H9 (cell line): Measurements from ENCODE around the gene ASPG. TPM values are rescaled to one million over a fixed set of nuclear protein-coding genes. Genes with fewer than 3 reads are reported as not detected.

ENCODE experiments used
- DNase-seq: peaks from one replicate; pipeline ENCODE4 v3.0.0-alpha.2; 2017
- H2AFZ ChIP-seq: one replicate; pipeline ENCODE4 v1.6.1; 2013; ENCODE audit warnings: mild to moderate bottlenecking, low read length, control low read depth, moderate library complexity
- H2AK5ac ChIP-seq: 2 replicates; pipeline ENCODE4 v1.6.1; 2013; ENCODE audit warnings: low read length, control low read depth, mixed read lengths; ENCODE audit not compliant: insufficient read length
- H2BK120ac ChIP-seq: one replicate; pipeline ENCODE4 v1.6.1; 2013; ENCODE audit warnings: low read depth, mild to moderate bottlenecking, low read length, control low read depth, inconsistent platforms; ENCODE audit not compliant: poor library complexity, severe bottlenecking
- H2BK12ac ChIP-seq: 2 replicates; pipeline ENCODE4 v1.6.1; 2013; ENCODE audit warnings: low read length, control low read depth, mixed read lengths, low read depth; ENCODE audit not compliant: insufficient read length
- H2BK15ac ChIP-seq: 2 replicates; pipeline ENCODE4 v1.6.1; 2013; ENCODE audit warnings: low read depth, low read length, control low read depth
- H2BK20ac ChIP-seq: one replicate; pipeline ENCODE4 v1.6.1; 2013; ENCODE audit warnings: low read depth, mild to moderate bottlenecking, low read length, control low read depth, inconsistent platforms; ENCODE audit not compliant: poor library complexity, severe bottlenecking
- H2BK5ac ChIP-seq: 2 replicates; pipeline ENCODE4 v1.6.1; 2013; ENCODE audit warnings: low read length, control low read depth, mixed read lengths; ENCODE audit not compliant: insufficient read length
- H3K14ac ChIP-seq: 2 replicates; pipeline ENCODE4 v1.6.1; 2013; ENCODE audit warnings: low read length, control low read depth; ENCODE audit not compliant: insufficient read depth
- H3K18ac ChIP-seq: 2 replicates; pipeline ENCODE4 v1.6.1; 2013; ENCODE audit warnings: low read depth, mild to moderate bottlenecking, mixed read lengths, low read length, control low read depth; ENCODE audit not compliant: insufficient read length
- H3K23ac ChIP-seq: 2 replicates; pipeline ENCODE4 v1.6.1; 2013; ENCODE audit warnings: low read length, control low read depth, mixed read lengths, low read depth; ENCODE audit not compliant: insufficient read length
- H3K23me2 ChIP-seq: 2 replicates; pipeline ENCODE4 v1.6.1; 2013; ENCODE audit warnings: low read depth, mild to moderate bottlenecking, mixed read lengths, low read length, control low read depth; ENCODE audit not compliant: insufficient read length, poor library complexity, severe bottlenecking
- H3K27ac ChIP-seq: 2 replicates; pipeline ENCODE4 v1.5.1; 2013; ENCODE audit warnings: low read length, control low read depth, mixed read lengths, low read depth; ENCODE audit not compliant: insufficient read length
- H3K27me3 ChIP-seq: 2 replicates; pipeline ENCODE4 v1.6.1; 2013; ENCODE audit warnings: low read length, control low read depth, inconsistent platforms; ENCODE audit not compliant: insufficient read depth
- H3K4ac ChIP-seq: 2 replicates; pipeline ENCODE4 v1.6.1; 2013; ENCODE audit warnings: low read depth, mild to moderate bottlenecking, control low read depth, inconsistent platforms, low read length, moderate library complexity
- H3K4me1 ChIP-seq: 2 replicates; pipeline ENCODE4 v1.6.1; 2013; ENCODE audit warnings: low read length, control low read depth, inconsistent platforms; ENCODE audit not compliant: insufficient read depth
- H3K4me2 ChIP-seq: 2 replicates; pipeline ENCODE4 v1.6.1; 2013; ENCODE audit warnings: low read length, control low read depth, mixed read lengths; ENCODE audit not compliant: insufficient read length, insufficient read depth
- H3K56ac ChIP-seq: 2 replicates; pipeline ENCODE4 v1.6.1; 2013; ENCODE audit warnings: low read depth, mild to moderate bottlenecking, mixed read lengths, low read length, control low read depth; ENCODE audit not compliant: insufficient read length
- H3K79me1 ChIP-seq: 2 replicates; pipeline ENCODE4 v1.6.1; 2013; ENCODE audit warnings: low read depth, mild to moderate bottlenecking, moderate library complexity, low read length, control low read depth, inconsistent platforms; ENCODE audit not compliant: insufficient read depth, poor library complexity, severe bottlenecking
- H3K79me2 ChIP-seq: 2 replicates; pipeline ENCODE4 v1.6.1; 2013; ENCODE audit warnings: low read length, control low read depth, inconsistent platforms; ENCODE audit not compliant: insufficient read depth
- H3K9ac ChIP-seq: 2 replicates; pipeline ENCODE4 v1.6.1; 2013; ENCODE audit warnings: low read length, control low read depth, mixed read lengths; ENCODE audit not compliant: insufficient read length; ENCODE audit errors: extremely low read depth
- H3K9me3 ChIP-seq: one replicate; pipeline ENCODE4 v1.6.1; 2013; ENCODE audit warnings: low read depth, low read length, inconsistent platforms; ENCODE audit not compliant: control insufficient read depth
- H3T11ph ChIP-seq: one replicate; pipeline ENCODE4 v1.6.1; 2013; ENCODE audit warnings: mild to moderate bottlenecking, low read length, control low read depth, inconsistent platforms
- H4K20me1 ChIP-seq: one replicate; pipeline ENCODE4 v1.6.1; 2013; ENCODE audit not compliant: control insufficient read depth, insufficient read length, insufficient read depth
- H4K5ac ChIP-seq: 2 replicates; pipeline ENCODE4 v1.6.1; 2013; ENCODE audit warnings: low read depth, mild to moderate bottlenecking, mixed read lengths, low read length, control low read depth; ENCODE audit not compliant: insufficient read length
- H4K8ac ChIP-seq: replicated peaks from 2 replicates; pipeline ENCODE4 v1.6.1; 2013; ENCODE audit warnings: low read length, control low read depth, mixed read lengths, low read depth; ENCODE audit not compliant: insufficient read length
- H4K91ac ChIP-seq: 2 replicates; pipeline ENCODE4 v1.6.1; 2013; ENCODE audit warnings: low read depth, mild to moderate bottlenecking, moderate library complexity, mixed read lengths, low read length, control low read depth; ENCODE audit not compliant: insufficient read length
- H3K27ac Mint-ChIP-seq, 3 experiments: 2 replicates in 2 of 3; 3 replicates in 1 of 3; pipeline ENCODE4 v1.8.0; 2020 to 2021; ENCODE audit warnings: mixed read lengths in 3 of 3, mild to moderate bottlenecking in 1 of 3, moderate library complexity in 1 of 3
- H3K27me3 Mint-ChIP-seq: 2 replicates; pipeline ENCODE4 v1.8.0; 2021; ENCODE audit warnings: low read depth, mild to moderate bottlenecking, moderate library complexity, mixed read lengths
- H3K36me3 Mint-ChIP-seq, 3 experiments: 2 replicates in 2 of 3; 3 replicates in 1 of 3; pipeline ENCODE4 v1.8.0; 2020 to 2021; ENCODE audit warnings: low read depth in 3 of 3, mixed read lengths in 3 of 3; ENCODE audit not compliant: insufficient read depth in 1 of 3
- H3K4me1 Mint-ChIP-seq, 2 experiments: 2 replicates each; pipeline ENCODE4 v1.8.0; 2020; ENCODE audit warnings: mixed read lengths in 2 of 2
- H3K4me3 Mint-ChIP-seq, 2 experiments: 2 replicates in 1 of 2; 3 replicates in 1 of 2; pipeline ENCODE4 v1.8.0; 2020 to 2021; ENCODE audit warnings: mild to moderate bottlenecking in 2 of 2, mixed read lengths in 2 of 2, moderate library complexity in 1 of 2
- H3K9me3 Mint-ChIP-seq, 2 experiments: 2 replicates in 1 of 2; 3 replicates in 1 of 2; pipeline ENCODE4 v1.8.0; 2020; ENCODE audit warnings: mild to moderate bottlenecking in 2 of 2, mixed read lengths in 2 of 2, moderate library complexity in 1 of 2
- CTCF ChIP-seq: fragments of 200-600 bp; sonication (generic); conservative IDR thresholded peaks from 3 replicates; pipeline ENCODE4 v1.8.0; 2021; ENCODE audit warnings: antibody characterized with exemption, mild to moderate bottlenecking
- WGBS: extraction: QIAGEN DNeasy Blood & Tissue Kit; methylation state at CpG from one replicate; pipeline ENCODE4 v1.1.7; 2013; ENCODE audit warnings: missing lambda C conversion rate, low lambda C conversion rate, mixed read lengths; ENCODE audit not compliant: insufficient read length; ENCODE audit errors: extremely low coverage; 5-methylcytosine and 5-hydroxymethylcytosine counted together
- total RNA-seq: library from RNA; stranded (reverse); gene quantifications from 2 replicates; pipeline ENCODE4 v1.2.1, GENCODE V29; 2021

Gene ASPG
- total RNA-seq, 1 experiment from 2014 or later: 0.33 TPM

- H3K27me3 ChIP-seq: no peaks in the 10 kb centered on the region
- H2BK5ac ChIP-seq: no peak overlapping the region
- H3K9ac ChIP-seq: no peak overlapping the region
- H3K27me3 Mint-ChIP-seq: peaks cover 4% of the 10 kb centered on the region
- H3K14ac ChIP-seq: no peak overlapping the region
- H3K56ac ChIP-seq: no peak overlapping the region
- H2AFZ ChIP-seq: no peak overlapping the region
- no peaks in the 10 kb centered on the region; a peak in 1 of 5 replicates for H3K9me3 Mint-ChIP-seq
- H3K27ac Mint-ChIP-seq: no peak overlapping the region
- H3K23ac ChIP-seq: no peak overlapping the region
- no peak for DNase-seq
- no peak for TF ChIP-seq CTCF
- no CpG with 5 or more reads among the region's 15 CpGs for WGBS
- no peak overlapping the region for H2AK5ac ChIP-seq
- no peak overlapping the region for H3K18ac ChIP-seq
- no peak overlapping the region for H3T11ph ChIP-seq
- peaks cover 6 to 10% of the 10 kb centered on the region in 2 experiments for H3K4me1 Mint-ChIP-seq
- H4K5ac ChIP-seq: no peak overlapping the region
- no peaks in the 10 kb centered on the region for H3K4me1 ChIP-seq
- H3K4me3 Mint-ChIP-seq: no peak overlapping the region
- no peak overlapping the region for H2BK120ac ChIP-seq
- no peak overlapping the region for H3K4me2 ChIP-seq
- no peak overlapping the region for H3K4ac ChIP-seq
- H3K23me2 ChIP-seq: no peaks in the 10 kb centered on the region
- H3K79me1 ChIP-seq: no peaks in the 10 kb centered on the region
- no peaks in the 10 kb centered on the region for H3K79me2 ChIP-seq
- H2BK15ac ChIP-seq: no peak overlapping the region
- H3K36me3 Mint-ChIP-seq: no peaks in the 10 kb centered on the region
- H3K9me3 ChIP-seq: no peaks in the 10 kb centered on the region
- H4K20me1 ChIP-seq: no peaks in the 10 kb centered on the region
- H4K91ac ChIP-seq: no peak overlapping the region
- H4K8ac ChIP-seq: no peak overlapping the region
- no peak overlapping the region for H2BK20ac ChIP-seq
- H3K27ac ChIP-seq: no peak overlapping the region
- no peak overlapping the region for H2BK12ac ChIP-seq
Observed at GRCh38 chr14:104081951-104082464, 3.5 kb upstream of the ASPG start.
